Suppressor macrophage treated with lipopolysaccharide for 4 hours (primary cell): ENCODE results near the gene APOB.

ENCODE experiments used
- DNase-seq: peaks from one replicate; pipeline ENCODE4 v3.0.0-alpha.2; 2020

Gene APOB

GRCh38 chr2:21017748-21018276 lies 26.1 kb downstream of the APOB start:
- no peak for DNase-seq

- no peak for DNase-seq
These were observed 28.6 kb downstream of the APOB start for GRCh38 chr2:21015281-21015645.

- no peak for DNase-seq
These were observed 29.3 kb downstream of the APOB start for GRCh38 chr2:21014364-21015280.

GRCh38 chr2:21013043-21013816 lies 30.6 kb downstream of the APOB start:
- DNase-seq = no peak

GRCh38 chr2:21012557-21012937 lies 31.3 kb downstream of the APOB start:
- no peak for DNase-seq

GRCh38 chr2:21011876-21012556 lies 31.9 kb downstream of the APOB start:
- DNase-seq = no peak

- no peak for DNase-seq
These were observed 32.4 kb downstream of the APOB start for GRCh38 chr2:21011453-21011852.

- DNase-seq = no peak
These were observed 32.9 kb downstream of the APOB start for GRCh38 chr2:21010813-21011439.

- DNase-seq = no peak
These were observed 34.1 kb downstream of the APOB start for GRCh38 chr2:21009662-21010225.

GRCh38 chr2:21008790-21009661 lies 34.8 kb downstream of the APOB start:
- DNase-seq = no peak

GRCh38 chr2:21008014-21008789 lies 35.7 kb downstream of the APOB start:
- no peak for DNase-seq

- DNase-seq = no peak
These were observed 36.5 kb downstream of the APOB start for GRCh38 chr2:21007129-21008013.

- no peak for DNase-seq
These were observed 37.3 kb downstream of the APOB start for GRCh38 chr2:21006423-21007128.

- DNase-seq = no peak
These were observed 38.0 kb downstream of the APOB start for GRCh38 chr2:21005700-21006422.

- DNase-seq = no peak
These were observed 38.7 kb downstream of the APOB start for GRCh38 chr2:21005111-21005699.

GRCh38 chr2:21004181-21004572 lies 39.7 kb downstream of the APOB start:
- DNase-seq = no peak

GRCh38 chr2:21003572-21004180 lies 40.2 kb downstream of the APOB start:
- DNase-seq = no peak
